22Rv1 (cell line): ENCODE results near the gene HLCS.

Source experiments
- H3K27ac ChIP-seq: fragments of 450-650 bp; 2 replicates; pipeline ENCODE4 v1.5.1; 2017
- ZFX ChIP-seq: fragments of 450-650 bp; IDR thresholded peaks from 2 replicates; pipeline ENCODE4 v1.6.1; 2017; ENCODE audit warnings: antibody characterized with exemption, borderline replicate concordance
- TF ChIP-seq, protein P1 (sequence below): fragments of 450-650 bp; IDR thresholded peaks from 2 replicates; pipeline ENCODE4 v1.5.1; 2017; ENCODE audit warnings: mild to moderate bottlenecking

The HLCS gene

DNA sequence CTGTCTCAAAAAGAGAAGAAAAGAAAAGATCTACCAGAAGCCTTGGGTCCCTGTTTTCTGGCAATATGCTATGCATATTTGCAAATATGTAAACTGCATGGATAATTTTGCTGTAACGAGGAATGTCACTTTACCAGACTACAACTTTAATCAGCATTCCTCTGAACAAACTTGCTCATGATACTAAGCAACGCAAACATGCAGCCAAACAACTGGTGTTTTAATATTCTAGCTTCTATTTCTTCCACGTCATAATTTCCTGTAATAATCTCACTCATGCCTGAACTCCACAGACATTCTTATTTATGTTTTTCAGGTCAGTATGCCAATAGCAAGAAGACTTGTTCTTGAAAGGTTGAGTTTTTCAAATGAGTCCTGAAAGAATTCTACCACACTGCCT is 153.4 kb downstream of the HLCS start:
- TF ChIP-seq, protein P1, sequence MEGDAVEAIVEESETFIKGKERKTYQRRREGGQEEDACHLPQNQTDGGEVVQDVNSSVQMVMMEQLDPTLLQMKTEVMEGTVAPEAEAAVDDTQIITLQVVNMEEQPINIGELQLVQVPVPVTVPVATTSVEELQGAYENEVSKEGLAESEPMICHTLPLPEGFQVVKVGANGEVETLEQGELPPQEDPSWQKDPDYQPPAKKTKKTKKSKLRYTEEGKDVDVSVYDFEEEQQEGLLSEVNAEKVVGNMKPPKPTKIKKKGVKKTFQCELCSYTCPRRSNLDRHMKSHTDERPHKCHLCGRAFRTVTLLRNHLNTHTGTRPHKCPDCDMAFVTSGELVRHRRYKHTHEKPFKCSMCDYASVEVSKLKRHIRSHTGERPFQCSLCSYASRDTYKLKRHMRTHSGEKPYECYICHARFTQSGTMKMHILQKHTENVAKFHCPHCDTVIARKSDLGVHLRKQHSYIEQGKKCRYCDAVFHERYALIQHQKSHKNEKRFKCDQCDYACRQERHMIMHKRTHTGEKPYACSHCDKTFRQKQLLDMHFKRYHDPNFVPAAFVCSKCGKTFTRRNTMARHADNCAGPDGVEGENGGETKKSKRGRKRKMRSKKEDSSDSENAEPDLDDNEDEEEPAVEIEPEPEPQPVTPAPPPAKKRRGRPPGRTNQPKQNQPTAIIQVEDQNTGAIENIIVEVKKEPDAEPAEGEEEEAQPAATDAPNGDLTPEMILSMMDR = no peak
- no peak for TF ChIP-seq ZFX
- no peak overlapping the region for H3K27ac ChIP-seq

DNA sequence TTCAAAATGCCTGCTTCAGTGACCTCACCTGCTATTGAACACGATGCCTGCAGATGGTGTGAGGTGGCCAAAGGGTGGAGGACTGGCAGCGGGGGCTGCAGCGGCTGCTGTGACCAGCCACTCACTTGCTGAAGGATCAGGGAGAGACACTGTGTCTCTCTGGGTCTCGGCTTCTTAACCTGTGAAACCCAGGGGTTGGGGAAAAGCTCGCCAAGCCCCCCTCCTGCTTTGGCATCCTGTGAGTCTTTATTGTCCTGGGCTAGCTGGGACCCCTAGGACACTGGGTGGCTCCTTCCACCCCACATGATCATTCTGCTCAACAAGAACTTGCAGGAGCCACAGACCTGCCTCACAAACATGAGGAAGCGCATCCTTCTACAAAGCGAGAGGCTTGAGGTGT is 154.7 kb downstream of the HLCS start:
- TF ChIP-seq, protein P1 = no peak
- TF ChIP-seq ZFX = no peak

DNA sequence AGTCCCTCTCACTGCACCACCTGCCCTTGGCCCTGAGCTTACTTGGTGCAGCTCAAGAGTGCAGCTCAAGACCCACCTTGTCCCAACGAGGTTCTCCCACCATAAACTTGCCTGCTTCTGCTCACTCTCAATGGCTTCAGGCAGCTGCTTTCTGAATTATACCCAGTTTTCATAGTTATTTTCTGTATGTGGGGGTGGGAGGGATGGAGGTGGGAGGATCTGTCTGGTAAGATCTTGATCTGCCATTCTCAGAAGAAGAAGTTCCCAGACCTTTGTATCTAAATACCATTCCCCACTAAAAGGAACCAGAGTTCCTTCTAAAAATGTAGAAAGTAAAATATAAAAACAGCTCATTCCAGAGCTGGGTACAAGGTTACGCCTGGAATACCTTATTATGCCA is 156.0 kb downstream of the HLCS start:
- no peak for TF ChIP-seq ZFX
- TF ChIP-seq, protein P1 = no peak

More for the DNA sequence above, 154.7 kb downstream of the HLCS start:
- no peak overlapping the region for H3K27ac ChIP-seq

DNA sequence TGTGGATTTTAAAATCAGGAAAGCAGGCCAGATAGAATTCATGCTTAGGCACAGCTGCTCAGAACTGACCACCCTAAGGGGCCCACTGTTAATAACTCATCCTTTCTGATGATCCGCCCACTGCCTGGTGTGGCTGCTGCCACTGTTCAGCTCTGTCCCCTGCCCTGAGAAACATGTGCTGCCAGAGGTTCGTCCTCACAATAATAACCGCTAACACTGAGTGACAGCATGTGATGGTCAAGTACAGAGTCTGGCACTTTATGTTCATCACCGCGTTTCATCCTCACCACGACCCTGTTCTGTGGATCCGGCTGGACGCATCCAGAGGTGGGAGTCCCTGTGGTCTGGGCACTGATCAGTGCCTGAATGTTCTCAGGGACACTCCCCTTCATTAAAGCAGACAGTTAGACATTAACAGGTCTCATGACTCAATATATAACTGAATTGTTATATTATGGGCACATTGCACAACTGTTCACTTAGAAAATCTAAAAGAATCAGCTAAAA is 159.0 kb downstream of the HLCS start:
- no peak for TF ChIP-seq ZFX
- TF ChIP-seq, protein P1 = no peak
- no peak overlapping the region for H3K27ac ChIP-seq

More for the DNA sequence above, 156.0 kb downstream of the HLCS start:
- no peak overlapping the region for H3K27ac ChIP-seq

DNA sequence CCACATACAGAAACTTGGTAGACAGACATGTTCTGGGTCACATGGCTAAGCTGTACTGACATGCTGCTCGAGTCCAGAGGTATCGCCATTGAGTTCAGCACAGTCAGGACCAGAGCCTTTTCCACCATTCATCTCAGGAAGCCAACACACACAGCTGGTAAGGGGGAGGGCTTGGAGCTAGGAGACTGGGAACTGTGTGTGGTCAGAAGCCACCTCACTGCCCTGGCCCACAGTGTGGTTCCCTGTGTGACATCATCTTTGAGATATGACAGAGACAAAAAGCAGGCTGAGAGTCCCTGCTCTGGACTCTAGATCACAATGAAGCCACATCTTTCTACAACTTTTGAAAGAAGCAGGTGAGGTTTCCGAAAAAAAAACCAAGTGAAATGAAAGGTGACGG is 160.4 kb downstream of the HLCS start:
- TF ChIP-seq ZFX = no peak
- no peak overlapping the region for H3K27ac ChIP-seq

DNA sequence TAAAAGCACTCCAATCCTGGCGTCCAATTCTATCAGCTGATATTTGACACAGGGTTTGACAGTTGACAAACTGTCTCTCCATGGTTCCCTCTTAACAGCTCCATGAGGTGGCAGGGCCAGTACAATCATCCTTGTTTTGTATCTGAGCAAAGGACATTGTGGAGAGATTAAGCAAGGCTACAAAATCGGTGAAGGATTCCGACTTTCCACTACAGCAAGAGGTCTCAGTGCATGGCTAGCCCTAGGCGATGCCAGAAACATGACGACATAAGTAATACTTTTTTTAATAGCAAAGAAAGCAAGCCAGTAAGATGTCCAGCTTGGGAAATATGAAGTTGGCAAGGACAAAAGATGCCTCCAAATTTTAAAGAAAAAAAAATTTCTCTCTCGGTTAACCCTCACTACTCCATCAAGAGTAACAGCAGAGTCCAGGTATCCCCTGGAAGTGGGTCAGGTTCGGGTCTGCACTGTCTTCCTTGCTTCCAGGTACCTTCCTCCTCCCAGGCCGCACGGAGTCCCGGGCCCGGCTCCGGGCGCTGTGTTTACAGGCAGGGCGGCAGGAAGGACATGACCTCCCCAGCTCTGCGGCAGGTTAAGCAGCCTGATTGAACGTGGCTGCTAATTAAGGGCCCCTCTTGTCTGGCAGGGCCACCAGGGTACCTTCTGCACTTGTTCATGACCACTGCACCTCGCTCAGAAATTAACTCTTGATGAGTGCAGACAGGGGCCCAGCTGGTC is 161.4 kb downstream of the HLCS start:
- TF ChIP-seq ZFX = no peak
- TF ChIP-seq, protein P1 = no peak
- no peak overlapping the region for H3K27ac ChIP-seq

DNA sequence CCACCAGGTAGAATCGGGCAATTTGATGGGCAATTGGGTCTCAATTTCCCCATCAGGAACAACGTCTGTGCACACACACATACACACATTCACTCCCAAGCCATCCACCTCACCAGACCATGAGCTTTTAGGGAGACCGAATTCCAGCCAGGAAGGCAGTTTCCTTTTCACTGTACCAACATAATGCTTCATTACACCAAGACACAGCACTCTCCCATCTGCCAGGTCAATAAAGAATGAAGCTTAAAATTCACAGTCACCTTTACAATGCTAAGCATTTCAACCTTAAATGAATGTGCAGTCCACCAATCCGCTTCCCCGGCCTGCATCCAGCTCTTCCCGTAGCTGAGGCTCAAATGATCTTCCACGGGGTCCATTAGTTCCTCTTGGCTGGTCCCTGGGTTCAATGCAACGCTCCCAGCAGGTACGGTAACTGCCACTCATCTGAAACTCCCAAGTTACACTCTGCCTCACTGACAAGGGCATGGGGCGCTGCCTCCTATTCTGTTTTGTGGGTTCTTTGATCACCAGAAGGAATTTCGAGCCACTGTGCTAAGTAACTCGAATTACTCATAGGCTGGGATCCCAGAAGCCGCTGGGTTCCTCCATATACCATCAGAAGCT is 162.5 kb downstream of the HLCS start:
- TF ChIP-seq ZFX = no peak
- TF ChIP-seq, protein P1 = no peak
- H3K27ac ChIP-seq = no peak overlapping the region
